Trophoblast cell (in vitro differentiated cells and primary cell): ENCODE data around the gene INS.

Experiments
- DNase-seq, 2 donors: peaks; one replicate each; pipeline ENCODE4 v3.0.0-alpha.2; 2016
- H2AFZ ChIP-seq: 2 replicates; pipeline ENCODE4 v1.6.1; 2013; ENCODE audit warnings: low read length, moderate library complexity, mild to moderate bottlenecking; ENCODE audit not compliant: insufficient read depth, poor library complexity
- H2AK5ac ChIP-seq: 2 replicates; pipeline ENCODE4 v1.6.1; 2013; ENCODE audit warnings: mild to moderate bottlenecking, low read length
- H2BK120ac ChIP-seq: 2 replicates; pipeline ENCODE4 v1.6.1; 2013; ENCODE audit warnings: low read length, mild to moderate bottlenecking, moderate library complexity; ENCODE audit not compliant: insufficient read depth, poor library complexity
- H2BK12ac ChIP-seq: 2 replicates; pipeline ENCODE4 v1.6.1; 2013; ENCODE audit warnings: mild to moderate bottlenecking, low read length, moderate library complexity
- H2BK5ac ChIP-seq: 2 replicates; pipeline ENCODE4 v1.6.1; 2013; ENCODE audit warnings: low read length, low read depth, moderate library complexity, mild to moderate bottlenecking; ENCODE audit not compliant: poor library complexity
- H3K14ac ChIP-seq: 2 replicates; pipeline ENCODE4 v1.6.1; 2013; ENCODE audit warnings: mild to moderate bottlenecking, low read length
- H3K18ac ChIP-seq: 2 replicates; pipeline ENCODE4 v1.6.1; 2013; ENCODE audit warnings: mild to moderate bottlenecking, low read length
- H3K23ac ChIP-seq: 2 replicates; pipeline ENCODE4 v1.6.1; 2013; ENCODE audit warnings: low read length
- H3K27ac ChIP-seq: 2 replicates; pipeline ENCODE4 v1.5.1; 2013; ENCODE audit warnings: low read depth, mild to moderate bottlenecking, inconsistent platforms, low read length, moderate library complexity
- H3K27me3 ChIP-seq: 2 replicates; pipeline ENCODE4 v1.6.1; 2013; ENCODE audit warnings: inconsistent platforms, mild to moderate bottlenecking, low read length, moderate library complexity; ENCODE audit not compliant: insufficient read depth
- H3K36me3 ChIP-seq, 2 experiments: 1 replicate in 1 of 2; 2 replicates in 1 of 2; pipeline ENCODE4 v1.6.1; 2013; ENCODE audit warnings: low read length in 2 of 2, mild to moderate bottlenecking in 2 of 2, moderate library complexity in 1 of 2; ENCODE audit not compliant: insufficient read depth in 2 of 2, control insufficient read depth in 1 of 2
- H3K4ac ChIP-seq: 2 replicates; pipeline ENCODE4 v1.6.1; 2013; ENCODE audit warnings: low read depth, mild to moderate bottlenecking, low read length, moderate library complexity
- H3K4me1 ChIP-seq, 2 experiments: 1 replicate in 1 of 2; 2 replicates in 1 of 2; pipeline ENCODE4 v1.6.1; 2013; ENCODE audit warnings: low read length in 2 of 2, mild to moderate bottlenecking in 2 of 2, moderate library complexity in 1 of 2; ENCODE audit not compliant: insufficient read depth in 2 of 2, control insufficient read depth in 1 of 2
- H3K4me2 ChIP-seq: 2 replicates; pipeline ENCODE4 v1.6.1; 2013; ENCODE audit warnings: inconsistent platforms, mild to moderate bottlenecking, low read length, moderate library complexity
- H3K4me3 ChIP-seq: 2 replicates; pipeline ENCODE4 v1.5.1; 2013; ENCODE audit warnings: mild to moderate bottlenecking, low read depth, low read length, inconsistent platforms
- H3K79me1 ChIP-seq: one replicate; pipeline ENCODE4 v1.6.1; 2013; ENCODE audit warnings: low read length
- H3K79me2 ChIP-seq: 2 replicates; pipeline ENCODE4 v1.6.1; 2013; ENCODE audit warnings: low read length, mild to moderate bottlenecking; ENCODE audit not compliant: control insufficient read depth, insufficient read depth, poor library complexity
- H3K9ac ChIP-seq: 2 replicates; pipeline ENCODE4 v1.6.1; 2013; ENCODE audit warnings: mild to moderate bottlenecking, low read length
- H3K9me3 ChIP-seq: 2 replicates; pipeline ENCODE4 v1.6.1; 2013; ENCODE audit warnings: low read depth, mild to moderate bottlenecking, control low read depth, inconsistent platforms, low read length; ENCODE audit not compliant: insufficient read depth
- H4K12ac ChIP-seq: 2 replicates; pipeline ENCODE4 v1.6.1; 2013; ENCODE audit warnings: low read depth, mild to moderate bottlenecking, low read length, moderate library complexity
- H4K8ac ChIP-seq: 2 replicates; pipeline ENCODE4 v1.6.1; 2013; ENCODE audit warnings: low read depth, mild to moderate bottlenecking, low read length, moderate library complexity
- H4K91ac ChIP-seq: one replicate; pipeline ENCODE4 v1.6.1; 2013; ENCODE audit warnings: low read depth, mild to moderate bottlenecking, low read length, moderate library complexity
- WGBS: extraction: QIAGEN DNeasy Blood & Tissue Kit; methylation state at CpG from one replicate; pipeline ENCODE4 v1.1.7; 2013; ENCODE audit warnings: missing lambda C conversion rate; ENCODE audit not compliant: insufficient read length, insufficient coverage; ENCODE audit errors: extremely low coverage; 5-methylcytosine and 5-hydroxymethylcytosine counted together

INS gene

DNA sequence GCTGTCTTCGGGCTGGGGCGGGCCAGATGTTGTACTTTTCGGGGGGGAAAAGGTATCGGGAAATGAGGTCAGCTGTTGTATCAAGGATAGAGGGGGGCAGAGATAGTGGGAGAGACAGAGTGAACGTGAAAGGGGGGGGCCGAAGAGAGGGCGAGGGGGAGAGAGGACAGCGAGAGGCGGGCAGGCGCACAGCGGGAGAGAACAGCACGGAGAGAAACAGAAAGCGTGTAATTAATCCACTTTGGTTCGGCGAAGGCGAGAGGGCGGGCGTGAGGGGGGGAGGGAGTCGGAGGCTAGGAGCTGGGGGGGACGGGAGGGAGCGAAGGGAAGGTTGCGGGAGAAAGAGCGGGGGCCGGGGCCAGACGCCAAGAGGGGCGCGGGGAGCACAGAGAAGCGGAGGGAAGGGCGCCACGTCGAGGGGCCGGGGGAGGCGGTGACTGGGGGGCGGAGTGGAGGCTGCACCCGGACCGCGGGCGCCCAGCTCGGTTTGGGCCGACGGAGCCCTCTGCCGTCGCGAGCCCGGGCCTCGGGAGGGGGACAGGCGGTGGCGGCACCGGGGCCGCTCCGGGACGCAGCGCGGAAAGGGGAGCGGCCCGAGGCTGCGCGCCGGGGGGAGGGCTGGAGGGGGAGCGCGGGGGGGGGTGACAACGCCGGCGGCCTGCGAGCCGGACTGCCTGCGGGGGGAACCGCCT lies 22.4 kb downstream of the INS start:
- Histone ChIP-seq H4K12ac (no peak overlapping the region), H3K79me1 (peaks cover 12% of the 10 kb centered on the region), H3K9me3 (peaks cover 1% of the 10 kb centered on the region), H3K4me3 (peak overlapping the region; percentile 69), H2BK120ac (no peak overlapping the region), H3K23ac (no peak overlapping the region), H3K9ac (no peak overlapping the region), H2BK5ac (no peak overlapping the region), H4K91ac (peak overlapping the region; percentile 61), H3K4ac (peak overlapping the region; percentile 27), H3K18ac (peak overlapping the region; percentile 30), H3K27me3 (peaks cover 47% of the 10 kb centered on the region), H3K27ac (no peak overlapping the region), H3K4me1 (peaks cover 5 to 7% of the 10 kb centered on the region in 2 experiments), H4K8ac (peak overlapping the region; percentile 44), H3K4me2 (peak overlapping the region; percentile 55), H2AFZ (no peak overlapping the region), H3K36me3 (peaks cover 18 to 19% of the 10 kb centered on the region in 2 experiments), H2BK12ac (no peak overlapping the region), H3K14ac (peak overlapping the region; percentile 42), H2AK5ac (no peak overlapping the region), H3K79me2 (peaks cover 5% of the 10 kb centered on the region)
- no CpG with 5 or more reads among the region's 68 CpGs for WGBS
- DNase-seq: no peak

DNA sequence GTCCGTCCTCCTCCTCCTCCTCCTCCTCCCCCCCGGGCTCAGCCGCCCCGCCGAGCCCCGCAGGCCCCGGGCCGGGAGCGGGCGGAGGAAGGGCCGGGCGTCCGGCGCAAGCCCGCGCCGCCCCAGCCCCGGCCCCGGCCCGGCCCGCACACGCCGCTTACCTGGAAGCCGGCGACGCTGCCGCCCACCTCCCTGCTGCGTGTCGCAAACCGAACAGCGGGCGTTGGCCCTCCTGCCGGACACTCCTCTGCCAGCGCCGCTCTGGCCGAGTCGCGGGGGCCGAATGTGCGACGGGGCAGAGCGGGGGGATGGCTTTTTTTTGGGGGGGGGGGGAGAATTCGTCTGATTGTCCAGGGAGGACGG lies 23.0 kb downstream of the INS start:
- no CpG with 5 or more reads among the region's 44 CpGs for WGBS
- no peak overlapping the region for H2BK120ac ChIP-seq
- H2AFZ ChIP-seq: peak overlapping the region; percentile 35
- H3K4ac ChIP-seq: no peak overlapping the region
- peaks cover 5% of the 10 kb centered on the region for H3K79me2 ChIP-seq
- H3K27me3 ChIP-seq: peaks cover 43% of the 10 kb centered on the region
- H4K91ac ChIP-seq: peak overlapping the region; percentile 32
- H2AK5ac ChIP-seq: no peak overlapping the region
- no peak overlapping the region for H3K18ac ChIP-seq
- no peak overlapping the region for H4K12ac ChIP-seq
- H3K9me3 ChIP-seq: peaks cover 1% of the 10 kb centered on the region
- no peak overlapping the region for H3K9ac ChIP-seq
- peak overlapping the region; percentile 55 for H3K4me2 ChIP-seq
- no peak overlapping the region for H2BK5ac ChIP-seq
- no peak overlapping the region for H3K23ac ChIP-seq
- H3K14ac ChIP-seq: no peak overlapping the region
- peak overlapping the region; percentile 51 for H3K27ac ChIP-seq
- H4K8ac ChIP-seq: no peak overlapping the region
- H2BK12ac ChIP-seq: no peak overlapping the region
- peaks cover 5 to 7% of the 10 kb centered on the region in 2 experiments for H3K4me1 ChIP-seq
- peak overlapping the region; percentile 69 for H3K4me3 ChIP-seq
- H3K36me3 ChIP-seq: peaks cover 23 to 24% of the 10 kb centered on the region in 2 experiments
- H3K79me1 ChIP-seq: peaks cover 12% of the 10 kb centered on the region
- peak in 1 of 2 donors; percentile 42 for DNase-seq

DNA sequence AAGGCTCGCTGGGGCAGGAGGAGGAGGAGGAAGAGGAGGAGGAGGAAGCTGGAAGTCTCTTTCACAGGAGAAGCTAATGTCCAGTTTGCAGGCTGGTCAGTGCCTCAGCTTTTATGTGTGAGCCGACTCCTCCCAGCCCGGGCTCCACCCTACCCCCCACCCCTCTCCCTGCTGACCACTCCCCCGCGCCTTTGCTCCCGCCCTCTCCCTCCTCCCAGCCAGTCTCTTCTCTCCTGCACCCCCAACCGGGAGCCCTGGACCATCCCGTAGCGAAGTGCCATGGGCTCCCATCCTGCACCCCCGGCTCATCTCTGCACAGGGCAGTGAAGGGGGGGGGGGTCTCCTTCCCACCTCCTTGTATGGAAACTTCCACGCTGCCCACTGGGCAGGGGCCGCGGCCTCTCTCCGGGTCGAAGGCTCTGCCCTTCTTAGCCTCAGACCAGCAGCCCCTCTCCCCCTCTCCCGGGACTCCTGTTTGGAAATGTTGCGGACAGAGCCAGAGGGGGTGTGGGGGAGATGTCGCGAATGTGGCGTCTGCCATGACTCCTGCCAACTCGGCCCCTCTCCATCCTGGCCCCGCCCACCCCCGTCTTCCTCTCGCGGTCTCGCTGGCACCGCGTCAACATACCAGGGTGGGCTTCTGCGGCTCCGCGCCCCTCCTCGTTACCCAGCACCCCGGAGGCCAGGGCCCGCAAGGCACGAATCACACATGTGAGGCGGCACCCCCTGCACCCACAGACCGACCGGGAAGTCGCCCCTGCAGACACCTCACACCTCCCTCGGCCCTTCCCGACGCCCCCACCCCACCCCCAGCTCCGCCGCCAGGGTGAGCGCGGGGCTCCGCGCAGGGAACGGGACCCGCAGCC lies 23.6 kb downstream of the INS start:
- no peak overlapping the region for H3K9ac ChIP-seq
- no peak overlapping the region for H2BK12ac ChIP-seq
- H3K14ac ChIP-seq: peak overlapping the region; percentile 20
- H2BK120ac ChIP-seq: no peak overlapping the region
- DNase-seq: peak in 1 of 2 donors; percentile 43
- H3K79me2 ChIP-seq: peaks cover 5% of the 10 kb centered on the region
- peaks cover 10% of the 10 kb centered on the region for H3K79me1 ChIP-seq
- H2AK5ac ChIP-seq: no peak overlapping the region
- H2AFZ ChIP-seq: peak overlapping the region; percentile 35
- peak overlapping the region; percentile 51 for H3K27ac ChIP-seq
- H4K12ac ChIP-seq: no peak overlapping the region
- peak overlapping the region; percentile 62 for H3K4me2 ChIP-seq
- H3K18ac ChIP-seq: no peak overlapping the region
- H3K4ac ChIP-seq: peak overlapping the region; percentile 36
- peak overlapping the region; percentile 69 for H3K4me3 ChIP-seq
- H4K91ac ChIP-seq: peak overlapping the region; percentile 32
- H2BK5ac ChIP-seq: no peak overlapping the region
- H4K8ac ChIP-seq: no peak overlapping the region
- H3K27me3 ChIP-seq: peaks cover 38% of the 10 kb centered on the region
- no CpG with 5 or more reads among the region's 50 CpGs for WGBS
- H3K23ac ChIP-seq: no peak overlapping the region
- peaks cover 28 to 30% of the 10 kb centered on the region in 2 experiments for H3K36me3 ChIP-seq
- H3K9me3 ChIP-seq: peaks cover 1% of the 10 kb centered on the region
- H3K4me1 ChIP-seq: peaks cover 1 to 7% of the 10 kb centered on the region in 2 experiments

GRCh38 chr11:2136952-2137201 lies 24.1 kb downstream of the INS start:
- Histone ChIP-seq H3K79me1 (peaks cover 10% of the 10 kb centered on the region), H3K9me3 (peaks cover 2% of the 10 kb centered on the region), H3K4me1 (peaks cover 0 to 7% of the 10 kb centered on the region in 2 experiments), H4K91ac (no peak overlapping the region), H3K27ac (no peak overlapping the region), H2BK12ac (no peak overlapping the region), H3K4me3 (peak overlapping the region; percentile 66), H2BK120ac (no peak overlapping the region), H3K23ac (no peak overlapping the region), H3K18ac (no peak overlapping the region), H2AK5ac (no peak overlapping the region), H3K4ac (peak overlapping the region; percentile 36), H3K14ac (peak overlapping the region; percentile 20), H3K79me2 (peaks cover 5% of the 10 kb centered on the region), H2BK5ac (no peak overlapping the region), H3K9ac (no peak overlapping the region), H3K27me3 (peaks cover 34% of the 10 kb centered on the region), H3K4me2 (peak overlapping the region; percentile 62), H2AFZ (no peak overlapping the region), H3K36me3 (peaks cover 30 to 32% of the 10 kb centered on the region in 2 experiments), H4K8ac (no peak overlapping the region), H4K12ac (no peak overlapping the region)
- DNase-seq: no peak
- WGBS: no CpG with 5 or more reads among the region's 8 CpGs
